ENCODE data around the gene FAM200A.
A peak's percentile ranks its signal among the peaks of the same experiment; 100 is the strongest.
"Not testable (repeated sequence)": the region's sequence is repeated elsewhere in the genome, so short reads cannot be mapped to it uniquely, and the experiment has no call there.

Gene FAM200A

DNA sequence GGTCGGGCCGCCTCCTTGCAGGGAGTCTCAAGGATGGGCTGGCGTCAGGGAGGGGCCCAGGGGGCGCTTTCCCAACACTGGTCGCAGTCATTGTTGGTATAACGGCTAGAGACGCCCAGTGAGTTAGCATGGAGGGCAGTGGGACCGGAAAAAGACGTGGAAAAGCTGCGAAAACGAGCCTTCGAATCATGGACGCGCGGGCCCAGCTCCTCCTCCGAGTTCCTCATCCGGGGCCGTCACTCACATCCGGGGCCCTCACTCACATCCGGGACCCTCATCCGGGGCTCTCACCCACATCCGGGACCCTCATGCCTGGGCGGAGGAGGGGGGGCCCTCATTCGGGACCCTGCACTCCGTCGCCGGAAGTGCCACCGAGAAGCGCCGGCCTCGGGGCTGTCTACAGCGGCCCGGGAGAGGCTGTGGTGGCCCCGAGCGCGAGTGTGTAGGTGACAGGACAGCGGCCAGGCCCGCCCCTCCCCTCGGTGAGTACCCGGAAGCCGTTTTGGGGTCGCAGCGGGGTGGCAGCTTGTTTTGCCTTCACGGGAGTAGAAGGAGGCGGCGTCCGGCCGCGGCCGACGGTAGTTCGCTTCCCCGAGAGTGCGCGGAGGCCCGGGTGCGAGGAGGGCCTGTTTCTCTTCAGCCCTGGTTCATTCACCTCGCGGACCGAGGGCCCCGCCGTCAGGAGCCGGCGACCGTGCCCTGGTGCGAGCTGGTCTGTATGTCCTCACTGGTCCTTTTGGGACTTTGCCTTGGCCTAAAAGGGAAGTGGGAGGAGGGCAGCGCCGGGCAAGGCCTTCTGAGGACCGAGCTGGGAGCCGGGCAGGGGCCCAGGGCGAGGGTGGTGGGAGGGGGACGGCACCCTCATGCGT, 6.6 kb upstream of the FAM200A start, which contains the start of gene ZNF655:
Gene ZNF655, plus strand, starts transcription at position 337 of the 869 bp plus-strand sequence. CDS start 1,918 bp downstream, outside the sequence.
- peak; percentile 72 to 91 (median 83) for DNase-seq

DNA sequence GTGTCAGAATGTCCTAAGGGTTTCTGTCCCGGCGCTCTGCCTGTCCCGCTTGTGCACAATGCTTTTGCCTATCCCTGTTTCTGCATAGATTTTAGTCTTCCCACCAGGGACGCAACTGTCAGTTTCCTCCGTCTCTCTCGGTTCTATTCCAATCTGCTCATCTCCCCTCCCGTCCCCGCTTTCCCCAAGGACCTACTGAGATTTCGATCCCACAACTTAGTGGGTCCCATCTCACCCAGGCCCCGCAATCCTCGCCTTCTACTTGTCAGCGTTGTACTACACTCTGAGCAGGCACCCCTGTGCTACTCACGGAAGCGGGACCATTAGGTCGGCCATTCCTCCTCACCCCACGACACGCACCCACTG, 6.0 kb upstream of the FAM200A start:
- no peak for DNase-seq

DNA sequence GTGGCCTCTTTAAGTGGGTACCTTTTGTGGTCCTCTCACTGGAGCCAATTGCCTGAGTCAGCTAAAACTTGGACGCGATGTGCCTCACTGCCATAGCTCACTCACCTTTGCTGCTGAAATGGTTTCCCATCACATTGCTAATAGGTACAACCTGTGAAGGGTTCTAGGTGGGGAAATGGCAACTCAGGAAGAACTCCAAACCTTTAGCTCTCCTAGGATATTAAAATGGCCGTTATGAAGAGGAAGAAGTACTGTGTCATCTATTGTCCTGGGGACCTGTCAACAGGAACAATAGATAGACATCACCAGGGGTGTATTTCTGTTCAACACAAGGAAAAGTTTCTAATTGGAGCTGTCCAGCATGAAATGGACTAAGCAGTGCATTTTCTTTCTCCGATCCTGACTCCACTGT, 5.3 kb upstream of the FAM200A start:
- no peak for DNase-seq

DNA sequence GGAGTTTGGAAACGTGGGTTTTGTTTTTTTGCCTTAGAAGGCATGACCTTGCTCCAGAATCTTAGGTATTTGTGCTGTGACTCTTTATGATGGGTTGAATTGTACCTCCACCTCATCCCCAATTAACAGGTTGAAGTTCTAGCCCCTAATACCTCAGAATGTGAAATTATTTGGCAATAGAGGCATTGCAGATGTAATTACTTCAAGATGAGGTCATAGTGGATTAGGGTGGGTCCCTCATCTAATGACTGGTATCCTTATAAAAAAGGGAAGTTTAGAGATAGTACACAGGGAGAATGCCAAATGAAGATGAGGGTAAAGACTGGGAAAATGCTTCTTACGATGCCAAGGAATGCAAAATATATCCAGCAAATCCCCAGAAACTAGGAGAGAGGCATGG, 3.0 kb upstream of the FAM200A start:
- no peak for DNase-seq

DNA sequence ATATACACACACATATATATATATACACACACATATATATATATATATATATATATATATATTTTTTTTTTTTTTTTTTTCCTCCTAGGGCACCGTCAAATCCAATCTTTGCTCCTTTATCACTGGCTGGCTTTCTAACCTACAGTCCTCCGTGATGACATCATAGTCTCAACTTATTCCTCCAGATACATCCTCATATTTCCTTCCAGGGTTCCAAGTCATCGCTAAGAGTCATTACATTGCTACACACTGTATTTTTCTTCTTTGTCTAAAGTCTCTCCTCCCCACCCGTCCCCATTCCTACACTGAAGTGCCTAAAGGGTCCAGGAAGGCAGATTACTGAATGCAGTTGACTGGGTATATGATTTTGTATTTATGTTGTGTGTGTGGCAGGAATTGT, 1.1 kb upstream of the FAM200A start:
- DNase-seq = no peak

DNA sequence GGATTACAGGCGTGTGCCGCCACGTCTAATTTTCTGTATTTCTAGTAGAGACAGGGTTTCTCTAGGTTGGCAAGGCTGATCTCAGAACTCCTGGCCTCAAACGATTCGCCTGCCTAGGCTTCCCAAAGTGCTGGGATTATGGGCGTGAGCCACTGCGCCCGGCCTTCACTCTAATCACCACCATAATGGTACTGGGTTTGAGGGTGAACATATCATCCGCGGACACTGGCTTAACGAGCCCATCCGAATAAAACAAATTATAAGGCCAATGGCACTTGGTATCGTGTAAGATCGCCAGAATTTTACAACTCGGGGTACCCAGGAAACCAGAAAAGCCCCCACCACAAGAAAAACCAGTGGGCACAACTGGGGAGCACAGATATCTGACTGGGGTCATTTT, 580 bp downstream of the FAM200A start:
- DNase-seq = no peak

DNA sequence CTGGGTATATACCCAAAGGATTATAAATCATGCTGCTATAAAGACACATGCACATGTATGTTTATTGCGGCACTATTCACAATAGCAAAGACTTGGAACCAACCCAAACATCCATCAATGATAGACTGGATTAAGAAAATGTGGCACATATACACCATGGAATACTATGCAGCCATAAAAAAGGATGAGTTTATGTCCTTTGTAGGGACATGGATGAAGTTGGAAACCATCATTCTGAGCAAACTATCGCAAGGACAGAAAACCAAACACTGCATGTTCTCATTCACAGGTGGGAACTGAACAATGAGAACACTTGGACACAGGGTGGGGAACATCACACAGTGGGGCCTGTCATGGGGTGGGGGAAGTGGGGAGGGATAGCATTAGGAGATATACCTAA, 2.4 kb downstream of the FAM200A start:
- DNase-seq = not testable (repeated sequence)

DNA sequence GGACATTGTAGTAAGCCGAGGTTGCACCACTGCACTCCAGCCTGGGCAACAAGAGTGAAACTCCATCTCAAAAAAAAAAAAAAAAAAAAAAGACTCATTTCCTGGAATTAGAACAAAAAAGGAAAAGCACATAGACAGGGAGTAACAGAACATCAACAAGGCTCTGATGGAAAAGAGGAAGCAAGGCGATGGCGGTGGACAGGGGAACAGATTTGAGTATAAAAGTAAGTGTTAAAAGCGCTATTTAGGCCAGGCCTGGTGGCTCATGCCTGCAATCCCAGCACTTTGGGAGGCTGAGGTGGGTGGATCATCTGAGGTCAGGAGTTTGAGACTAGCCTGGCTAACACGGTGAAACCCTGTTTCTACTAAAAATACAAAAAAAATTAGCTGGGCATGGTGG, 6.6 kb downstream of the FAM200A start:
- not testable (repeated sequence) for DNase-seq

DNA sequence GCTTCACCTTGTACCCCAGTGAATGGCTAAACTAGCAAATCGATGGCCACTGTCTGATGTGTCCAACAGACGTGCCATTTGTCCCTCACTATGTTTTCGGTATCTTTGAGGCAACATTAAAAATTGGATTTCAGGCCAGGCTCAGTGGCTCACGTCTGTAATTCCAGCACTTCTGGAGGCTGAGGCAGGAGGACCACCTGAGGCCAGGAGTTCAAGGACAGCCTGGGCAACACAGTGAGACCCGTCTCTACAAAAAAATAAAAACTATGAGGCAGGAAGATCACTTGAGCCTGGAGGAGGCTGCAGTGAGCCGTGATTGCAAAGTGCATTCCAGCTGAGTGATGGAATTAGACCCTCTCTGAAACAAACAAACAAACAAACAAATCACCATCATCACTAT, 8.0 kb downstream of the FAM200A start:
- no peak for DNase-seq

DNA sequence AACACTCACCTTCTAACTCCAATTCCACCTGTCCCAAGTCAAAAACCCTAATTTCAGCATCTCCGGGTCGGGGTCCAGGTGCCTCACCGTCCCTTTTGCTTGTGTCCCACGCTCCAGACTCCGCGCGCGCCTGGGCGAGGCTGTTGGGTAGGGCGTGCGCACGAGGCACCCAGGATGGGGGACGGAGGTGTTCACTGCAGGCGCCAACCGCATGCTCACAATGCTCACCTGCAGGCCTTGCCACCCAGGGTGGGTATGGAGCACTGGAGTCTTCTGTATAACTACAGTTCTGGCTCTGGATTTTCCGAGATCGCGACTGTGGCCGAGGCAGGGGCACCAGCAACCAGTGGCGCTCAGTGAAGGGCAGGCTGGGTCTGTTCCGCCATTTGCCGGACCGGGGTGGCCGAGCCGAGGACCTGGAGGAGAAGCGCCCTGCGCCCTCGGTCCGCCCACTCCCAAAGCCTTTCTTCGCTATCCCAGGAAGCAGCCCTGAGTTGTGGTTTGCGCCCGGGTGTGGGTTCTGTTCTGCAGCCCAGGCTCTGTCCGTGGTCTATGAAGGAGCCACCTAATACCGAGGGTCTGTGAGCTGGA, 8.7 kb downstream of the FAM200A start:
- DNase-seq = no peak

DNA sequence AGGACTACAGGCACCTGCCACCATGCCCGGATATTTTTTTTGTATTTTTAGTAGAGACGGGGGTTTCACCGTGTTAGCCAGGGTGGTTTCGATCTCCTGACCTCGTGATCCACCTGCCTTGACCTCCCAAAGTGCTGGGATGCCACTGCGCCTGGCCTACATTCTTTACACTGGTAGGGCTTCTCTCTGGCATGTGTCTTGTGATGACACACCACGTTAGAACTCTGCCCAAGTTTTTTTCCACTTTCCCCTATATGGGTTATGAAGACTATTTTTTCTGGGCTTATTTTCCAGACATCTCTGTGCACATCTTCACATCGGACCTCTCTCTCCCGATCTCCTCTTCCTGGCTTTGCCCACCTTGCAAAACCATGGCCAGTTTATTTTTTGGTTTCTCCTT, 10.7 kb downstream of the FAM200A start:
- no peak for DNase-seq

DNA sequence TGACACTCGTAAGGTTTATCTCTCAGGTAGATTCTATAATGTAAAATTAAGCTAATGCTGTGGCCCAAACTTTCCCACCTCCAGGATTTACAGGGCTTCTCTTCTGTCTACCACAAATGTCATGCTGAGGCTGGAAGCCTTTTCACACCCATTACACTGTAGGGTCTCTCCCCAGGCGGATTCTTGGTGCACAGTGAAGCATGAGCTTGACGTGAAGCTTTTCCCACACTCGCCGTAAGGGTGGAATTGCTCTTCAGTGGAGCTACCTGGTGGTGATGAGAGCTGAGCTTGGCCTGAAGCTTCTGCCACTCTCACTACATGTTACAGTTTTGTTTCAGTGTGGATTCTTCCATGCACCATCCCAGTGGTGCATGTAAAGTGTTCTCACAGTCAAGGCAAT, 11.4 kb downstream of the FAM200A start:
- no peak for DNase-seq

DNA sequence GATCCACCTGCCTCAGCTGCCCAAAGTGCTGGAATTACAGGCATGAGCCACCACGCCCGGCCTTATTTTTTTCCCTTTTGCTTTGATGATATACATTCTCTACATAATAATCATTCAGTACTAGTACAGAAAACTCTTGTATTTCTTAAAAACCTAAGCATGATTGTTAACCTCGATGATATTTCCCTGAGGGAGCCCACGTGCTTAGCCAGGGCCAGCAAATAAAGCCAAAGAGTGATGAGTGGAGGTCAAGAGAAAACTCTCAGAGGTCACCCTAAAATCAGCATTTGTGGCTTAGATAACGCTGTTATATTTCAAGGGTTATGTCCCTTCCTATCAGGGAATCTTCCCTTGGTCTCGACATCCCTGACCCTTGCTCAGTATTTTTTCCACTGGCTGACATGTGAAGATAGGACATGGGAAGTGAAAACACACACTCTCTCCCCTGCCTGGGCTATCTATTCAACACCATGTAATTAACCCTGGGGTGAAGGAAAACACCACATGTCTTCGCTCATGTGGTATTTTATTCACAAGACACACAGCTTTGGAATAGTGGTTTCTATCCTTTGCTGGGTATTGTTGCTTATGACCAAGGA, 12.6 kb downstream of the FAM200A start:
- DNase-seq = no peak

DNA sequence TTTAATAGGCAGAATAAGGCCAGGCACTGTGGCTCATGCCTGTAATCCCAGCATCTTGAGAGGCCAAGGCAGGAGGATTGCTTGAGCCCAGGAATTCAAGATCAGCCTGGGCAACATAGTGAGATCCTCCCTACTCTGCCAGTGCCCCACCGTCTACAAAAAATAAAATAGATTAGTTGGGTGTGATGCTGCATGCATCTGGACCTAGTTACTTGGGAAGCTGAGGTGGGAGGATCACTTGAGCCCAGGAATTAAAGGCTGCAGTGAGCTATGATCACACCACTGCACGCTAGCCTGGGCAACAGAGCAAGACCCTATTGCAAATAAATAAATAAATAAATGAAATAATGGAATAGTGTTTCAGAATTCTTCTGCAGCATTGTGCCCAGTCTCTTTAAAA, 16.2 kb downstream of the FAM200A start:
- DNase-seq = no peak

DNA sequence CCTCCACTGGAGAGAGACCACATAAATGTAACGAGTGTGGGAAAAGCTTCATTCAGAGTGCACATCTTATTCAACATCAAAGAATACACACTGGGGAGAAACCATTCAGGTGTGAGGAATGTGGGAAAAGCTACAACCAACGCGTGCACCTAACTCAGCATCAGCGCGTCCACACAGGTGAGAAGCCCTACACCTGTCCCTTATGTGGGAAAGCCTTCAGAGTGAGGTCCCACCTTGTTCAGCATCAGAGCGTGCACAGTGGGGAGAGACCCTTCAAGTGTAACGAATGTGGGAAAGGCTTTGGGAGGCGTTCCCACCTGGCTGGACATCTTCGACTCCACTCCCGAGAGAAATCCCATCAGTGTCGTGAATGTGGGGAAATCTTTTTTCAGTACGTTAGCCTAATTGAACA, 20.6 kb downstream of the FAM200A start:
- no peak for DNase-seq

DNA sequence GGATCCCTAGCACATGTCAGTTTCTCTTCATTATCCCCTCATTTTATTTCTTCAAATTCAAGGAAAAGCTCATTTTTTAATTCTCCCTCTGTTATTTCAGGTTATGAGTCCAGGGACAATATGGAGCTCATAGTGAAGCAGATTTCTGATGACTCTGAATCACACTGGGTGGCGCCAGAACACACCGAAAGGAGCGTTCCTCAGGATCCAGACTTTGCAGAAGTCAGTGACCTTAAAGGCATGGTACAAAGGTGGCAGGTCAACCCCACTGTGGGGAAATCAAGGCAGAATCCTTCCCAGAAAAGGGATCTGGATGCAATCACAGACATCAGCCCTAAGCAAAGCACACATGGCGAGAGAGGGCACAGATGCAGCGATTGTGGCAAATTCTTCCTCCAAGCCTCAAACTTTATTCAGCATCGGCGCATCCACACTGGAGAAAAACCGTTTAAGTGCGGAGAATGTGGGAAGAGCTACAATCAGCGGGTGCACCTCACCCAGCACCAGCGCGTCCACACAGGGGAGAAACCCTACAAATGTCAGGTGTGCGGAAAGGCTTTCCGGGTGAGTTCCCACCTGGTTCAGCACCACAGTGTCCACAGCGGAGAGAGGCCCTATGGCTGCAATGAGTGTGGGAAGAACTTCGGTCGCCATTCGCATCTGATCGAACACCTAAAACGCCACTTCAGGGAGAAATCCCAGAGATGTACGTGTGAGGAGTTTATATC, 26.0 kb downstream of the FAM200A start:
- peak in 1 of 4 experiments; percentile 7 for DNase-seq

DNA sequence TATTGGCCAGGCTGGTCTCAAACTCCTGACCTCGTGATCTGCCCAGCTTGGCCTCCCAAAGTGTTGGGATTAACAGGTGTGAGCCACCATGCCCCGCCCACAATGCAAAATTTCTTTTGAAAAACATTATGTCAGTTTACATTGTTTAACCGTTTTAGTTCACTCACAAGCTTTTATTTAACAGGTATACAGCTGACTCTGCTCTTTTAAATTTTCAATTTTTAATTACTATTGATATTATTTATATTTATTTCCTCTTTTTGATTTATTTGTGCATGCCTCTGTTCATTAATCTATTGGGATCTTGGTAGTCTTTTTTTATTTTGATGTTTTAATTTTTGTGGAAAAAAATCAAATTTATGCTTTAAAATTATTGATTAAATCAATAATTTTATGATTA, 30.5 kb downstream of the FAM200A start:
- DNase-seq = no peak

DNA sequence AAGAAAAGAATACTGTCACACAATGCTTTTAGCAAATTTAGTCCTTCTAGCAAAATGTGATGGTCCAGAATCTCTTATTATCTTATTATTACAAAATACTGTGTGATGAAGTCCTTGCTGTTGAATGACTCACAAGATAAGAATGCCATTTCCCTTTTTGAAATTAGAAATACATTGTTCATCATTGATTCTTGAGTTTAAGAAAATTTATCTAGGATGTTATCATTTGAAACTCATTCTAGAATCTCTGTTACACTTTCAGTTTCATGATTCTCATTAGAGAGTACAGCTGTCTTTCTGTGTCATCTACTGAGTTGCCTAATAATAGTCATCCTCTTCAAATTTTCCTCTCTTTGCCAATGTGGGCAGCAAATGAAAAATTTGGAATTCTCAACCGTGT, 37.9 kb downstream of the FAM200A start:
- no peak for DNase-seq

DNA sequence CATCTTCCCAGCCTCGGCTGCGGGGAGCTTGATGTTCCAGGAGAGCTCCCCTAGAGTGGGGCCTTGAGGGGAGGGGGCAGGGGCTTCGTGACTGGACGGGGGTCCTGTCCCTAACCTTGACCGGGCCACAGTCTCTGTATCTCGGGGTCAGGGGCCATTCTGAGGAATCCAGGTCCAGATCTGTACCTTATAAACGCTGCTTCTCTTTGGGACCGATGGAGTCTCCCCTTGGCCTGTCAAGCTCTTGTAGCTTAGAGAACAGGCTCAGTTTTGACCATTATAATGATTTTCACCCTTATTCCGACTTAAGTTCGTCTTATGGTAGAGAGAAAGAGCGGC, 46.6 kb downstream of the FAM200A start:
- no peak for DNase-seq

DNA sequence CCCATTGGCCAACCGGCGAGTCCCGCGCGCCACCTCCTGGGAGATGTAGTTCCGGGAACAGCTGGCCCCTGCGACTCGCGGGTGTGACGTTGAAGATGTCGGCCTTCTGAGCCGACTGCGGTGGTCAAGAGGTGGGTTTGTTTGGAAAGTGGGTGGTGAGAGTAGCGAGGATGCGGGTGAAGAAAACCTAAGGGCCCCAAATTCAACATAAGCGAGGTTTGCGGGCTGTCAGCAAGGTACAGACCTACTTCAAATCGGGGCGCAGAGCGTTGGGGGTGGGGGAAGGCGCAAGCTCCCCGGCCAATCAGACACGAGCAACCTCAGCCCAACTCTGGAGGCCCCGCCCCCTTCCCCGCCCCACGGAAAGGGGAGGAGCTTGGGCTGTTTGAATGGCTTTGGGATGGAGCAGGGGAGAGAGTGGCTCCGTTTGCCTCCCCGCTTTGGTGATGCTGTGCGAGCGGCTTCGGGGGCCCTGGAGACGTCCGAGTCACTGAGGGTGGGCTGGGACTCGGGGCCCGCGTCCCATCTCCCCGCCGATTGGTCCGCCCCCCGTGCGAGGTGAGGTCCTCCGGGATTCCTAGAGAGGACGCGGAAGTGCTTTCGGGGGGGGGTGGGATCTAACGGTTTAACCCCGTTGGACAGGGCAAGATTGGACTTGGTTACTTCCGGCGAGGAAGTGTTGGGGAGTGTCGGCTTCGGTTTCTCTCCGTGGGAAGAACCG, 47.2 kb downstream of the FAM200A start, which contains the start of gene ZKSCAN5:
Gene ZKSCAN5, plus strand, starts transcription at position 60 of the 721 bp plus-strand sequence. CDS start 1,383 bp downstream, outside the sequence.
- DNase-seq = peak; percentile 82 to 97 (median 92)

DNA sequence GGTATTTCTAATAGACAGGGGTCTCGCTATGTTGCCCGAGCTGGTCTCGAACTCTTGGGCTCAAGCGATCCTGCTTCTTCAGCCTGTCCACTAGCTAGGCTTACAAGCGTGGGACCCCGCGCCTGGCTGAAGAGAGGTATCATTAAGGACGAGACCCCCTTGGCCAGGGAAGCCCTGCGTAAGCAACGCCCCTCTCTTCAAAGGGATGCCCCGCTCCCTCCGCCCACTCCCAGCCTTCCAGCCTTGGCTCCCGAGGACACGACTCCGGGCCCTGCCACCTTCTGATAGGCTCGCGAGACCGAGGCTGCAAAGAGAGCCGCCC, 47.7 kb downstream of the FAM200A start:
- DNase-seq = no peak

DNA sequence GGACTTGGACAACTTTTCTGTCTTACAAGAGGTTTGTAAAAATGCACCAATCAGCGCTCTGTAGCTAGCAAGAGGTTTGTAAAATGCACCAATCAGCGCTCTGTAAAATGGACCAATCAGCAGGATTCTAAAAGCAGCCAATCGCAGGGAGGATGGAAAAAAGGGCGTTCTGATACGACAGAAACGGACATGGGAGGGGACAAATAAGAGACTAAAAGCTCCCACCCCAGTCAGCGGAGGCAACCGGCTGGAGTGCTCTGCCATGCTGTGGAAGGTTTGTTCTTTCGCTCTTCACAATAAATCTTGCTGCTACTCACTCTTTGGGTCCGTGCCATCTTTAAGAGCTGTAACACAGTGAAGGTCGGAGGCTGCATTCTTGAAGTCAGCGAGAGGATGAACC, 50.7 kb downstream of the FAM200A start:
- not testable (repeated sequence) for DNase-seq

DNA sequence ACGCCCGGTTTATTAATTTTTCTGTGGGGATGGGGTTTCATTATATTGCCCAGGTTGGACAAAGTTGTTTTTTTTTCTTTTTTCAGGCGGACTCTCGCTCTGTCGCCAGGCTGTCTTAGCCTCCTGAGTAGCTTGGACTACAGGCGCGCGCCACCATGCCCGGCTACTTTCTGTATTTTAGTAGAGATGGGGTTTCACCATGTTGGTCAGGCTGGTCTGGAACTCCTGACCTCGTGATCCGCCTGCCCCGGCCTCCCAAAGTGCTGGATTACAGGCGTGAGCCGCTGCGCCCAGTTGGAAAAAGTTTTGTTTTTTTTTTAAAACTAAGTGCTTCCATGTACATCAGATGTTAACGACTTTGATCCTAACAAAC, 51.3 kb downstream of the FAM200A start:
- no peak for DNase-seq

All from activated naive CD4-positive, alpha-beta T cell (primary cell).